C4-2B (cell line): ENCODE data around the gene ARHGAP21.
A peak's percentile ranks its signal among the peaks of the same experiment; 100 is the strongest.

Experiments
- H3K27ac ChIP-seq: fragments of 450-650 bp; 2 replicates; pipeline ENCODE4 v1.5.1; 2017
- ZFX ChIP-seq: fragments of 450-650 bp; IDR thresholded peaks from 2 replicates; pipeline ENCODE4 v1.6.1; 2017
- TF ChIP-seq, protein P1 (sequence below): fragments of 450-650 bp; conservative IDR thresholded peaks from 2 replicates; pipeline ENCODE4 v1.5.1; 2017; ENCODE audit warnings: mild to moderate bottlenecking

Gene ARHGAP21

DNA sequence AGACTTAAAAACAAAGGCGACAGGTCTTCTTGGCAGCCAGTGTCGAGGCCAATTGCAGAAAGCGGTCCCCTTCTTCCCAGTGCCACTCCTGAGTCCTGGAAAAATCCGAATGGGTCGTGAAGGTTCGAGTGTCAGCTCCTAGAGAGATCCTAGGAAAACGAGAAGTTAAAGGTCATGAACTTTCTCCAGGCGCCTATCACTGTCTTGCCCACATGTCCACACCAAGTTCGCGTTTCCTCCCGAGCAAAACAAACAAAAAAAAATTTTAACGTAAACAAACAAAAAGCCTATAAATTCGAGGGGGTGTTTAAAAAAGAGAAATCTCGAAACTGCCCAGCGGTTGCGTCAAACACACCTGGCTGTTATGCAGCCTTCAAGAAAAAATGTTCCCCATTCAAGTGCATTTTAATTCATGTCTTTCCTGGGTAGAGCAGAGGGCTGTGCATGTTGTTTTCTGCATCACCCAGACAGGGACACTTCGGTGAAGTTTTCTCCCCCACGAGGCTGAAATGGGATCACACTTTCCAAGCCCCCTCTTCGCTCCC, 1.5 kb downstream of the ARHGAP21 start:
- TF ChIP-seq ZFX = no peak
- TF ChIP-seq, protein P1, sequence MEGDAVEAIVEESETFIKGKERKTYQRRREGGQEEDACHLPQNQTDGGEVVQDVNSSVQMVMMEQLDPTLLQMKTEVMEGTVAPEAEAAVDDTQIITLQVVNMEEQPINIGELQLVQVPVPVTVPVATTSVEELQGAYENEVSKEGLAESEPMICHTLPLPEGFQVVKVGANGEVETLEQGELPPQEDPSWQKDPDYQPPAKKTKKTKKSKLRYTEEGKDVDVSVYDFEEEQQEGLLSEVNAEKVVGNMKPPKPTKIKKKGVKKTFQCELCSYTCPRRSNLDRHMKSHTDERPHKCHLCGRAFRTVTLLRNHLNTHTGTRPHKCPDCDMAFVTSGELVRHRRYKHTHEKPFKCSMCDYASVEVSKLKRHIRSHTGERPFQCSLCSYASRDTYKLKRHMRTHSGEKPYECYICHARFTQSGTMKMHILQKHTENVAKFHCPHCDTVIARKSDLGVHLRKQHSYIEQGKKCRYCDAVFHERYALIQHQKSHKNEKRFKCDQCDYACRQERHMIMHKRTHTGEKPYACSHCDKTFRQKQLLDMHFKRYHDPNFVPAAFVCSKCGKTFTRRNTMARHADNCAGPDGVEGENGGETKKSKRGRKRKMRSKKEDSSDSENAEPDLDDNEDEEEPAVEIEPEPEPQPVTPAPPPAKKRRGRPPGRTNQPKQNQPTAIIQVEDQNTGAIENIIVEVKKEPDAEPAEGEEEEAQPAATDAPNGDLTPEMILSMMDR = no peak
- H3K27ac ChIP-seq = peak overlapping the region; percentile 84

DNA sequence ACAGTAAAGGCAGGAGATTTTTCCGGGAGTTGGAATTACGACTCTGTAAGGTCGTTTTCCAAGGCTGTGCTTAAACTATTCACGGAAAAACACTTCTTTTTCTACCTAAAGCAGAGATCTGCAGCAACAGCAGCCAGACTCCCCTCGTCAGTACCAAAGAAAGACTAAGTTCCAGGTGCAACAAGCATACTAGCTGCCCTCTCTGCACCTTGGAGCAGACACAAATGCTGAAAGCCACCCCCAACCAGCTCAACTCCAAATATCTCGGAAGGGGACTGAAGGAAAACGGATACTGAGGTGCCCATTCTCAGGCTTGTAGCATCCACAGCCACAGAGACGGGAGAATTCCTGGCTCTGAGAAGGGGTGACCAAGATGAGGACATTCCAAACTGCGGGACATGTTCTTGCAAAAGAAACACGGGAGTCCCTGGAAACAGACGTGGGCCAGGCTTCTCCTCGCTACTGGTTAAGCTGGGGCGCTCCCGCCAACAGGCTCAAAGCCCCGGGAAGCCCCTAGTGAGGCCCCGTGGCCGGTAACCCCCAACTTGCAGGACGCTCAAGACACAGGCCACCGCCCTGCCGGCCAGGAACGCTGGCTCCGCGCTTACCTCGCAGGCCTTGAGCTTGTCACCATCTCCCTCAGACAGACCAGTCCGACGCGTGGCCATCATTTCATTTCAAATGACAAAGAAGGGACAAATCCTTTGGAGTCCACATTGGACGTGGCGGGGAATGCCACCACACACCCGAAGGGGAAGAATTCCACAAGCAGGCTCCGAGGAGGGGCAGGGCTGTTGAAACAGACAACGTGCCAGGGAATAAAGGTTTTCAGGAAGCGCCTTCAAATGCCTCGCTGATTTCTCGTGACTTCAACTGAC, 2.2 kb downstream of the ARHGAP21 start:
- TF ChIP-seq ZFX = no peak
- TF ChIP-seq, protein P1 = no peak
- H3K27ac ChIP-seq = peak overlapping the region; percentile 84; the same call in 1 of the 2 replicates

DNA sequence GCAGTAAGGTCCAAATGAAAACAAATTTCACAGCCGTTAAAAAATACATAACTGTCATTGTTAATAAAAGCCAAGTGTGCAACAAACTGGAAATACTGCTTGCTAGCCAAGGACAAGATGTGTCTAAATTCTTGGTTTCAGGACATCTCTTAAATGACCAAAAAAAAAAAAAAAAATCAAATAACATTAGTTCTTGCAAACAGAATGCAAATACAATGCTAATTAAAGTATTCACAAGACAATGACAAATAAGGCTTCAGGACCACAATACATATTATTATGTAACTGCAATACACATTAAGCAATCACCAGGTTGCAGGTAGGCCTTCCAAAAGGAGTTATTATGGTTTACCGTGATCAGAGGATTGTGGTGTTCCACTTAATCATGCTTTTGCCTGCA, 3.6 kb downstream of the ARHGAP21 start:
- H3K27ac ChIP-seq = no peak overlapping the region
- TF ChIP-seq, protein P1 = no peak
- TF ChIP-seq ZFX = no peak

DNA sequence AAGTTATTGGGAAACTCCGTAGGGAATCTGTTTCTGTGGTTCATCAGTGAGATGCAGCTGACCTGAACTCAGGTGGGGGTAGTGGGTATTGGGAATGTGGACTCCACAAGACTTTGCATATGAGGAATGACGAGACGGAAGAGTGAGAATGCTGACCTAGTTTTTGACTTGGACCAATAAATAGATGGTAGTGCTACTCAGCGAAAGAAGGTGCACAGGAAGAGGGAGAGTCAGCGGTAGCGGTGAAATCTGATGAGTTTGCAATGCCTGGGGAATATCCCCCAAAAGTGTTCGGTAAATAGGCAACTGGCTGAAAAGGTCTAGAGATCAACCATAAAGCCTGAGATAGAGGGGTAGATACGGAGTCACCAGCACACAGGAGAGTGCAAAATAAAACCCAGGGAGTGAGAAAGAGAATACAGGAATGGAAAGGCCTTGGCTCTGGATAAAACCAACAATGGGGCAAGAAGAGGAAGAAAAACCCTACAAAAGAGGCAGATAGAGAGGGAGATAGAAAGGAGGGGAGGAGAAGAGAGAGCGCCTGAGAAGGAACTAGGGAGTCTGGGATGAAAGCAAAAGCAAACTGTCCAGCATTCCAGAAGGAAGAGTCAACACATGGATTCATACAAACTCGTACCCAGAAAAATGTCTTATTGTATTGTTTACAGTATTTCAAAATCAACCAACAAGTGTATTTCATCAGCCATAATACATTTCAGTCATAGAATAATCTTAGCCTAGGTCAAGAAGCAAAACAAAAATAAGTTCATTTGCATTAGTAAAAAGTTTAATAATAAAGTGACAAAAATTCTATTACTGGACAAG, 5.4 kb downstream of the ARHGAP21 start:
- H3K27ac ChIP-seq = no peak overlapping the region
- TF ChIP-seq, protein P1 = no peak
- no peak for TF ChIP-seq ZFX

DNA sequence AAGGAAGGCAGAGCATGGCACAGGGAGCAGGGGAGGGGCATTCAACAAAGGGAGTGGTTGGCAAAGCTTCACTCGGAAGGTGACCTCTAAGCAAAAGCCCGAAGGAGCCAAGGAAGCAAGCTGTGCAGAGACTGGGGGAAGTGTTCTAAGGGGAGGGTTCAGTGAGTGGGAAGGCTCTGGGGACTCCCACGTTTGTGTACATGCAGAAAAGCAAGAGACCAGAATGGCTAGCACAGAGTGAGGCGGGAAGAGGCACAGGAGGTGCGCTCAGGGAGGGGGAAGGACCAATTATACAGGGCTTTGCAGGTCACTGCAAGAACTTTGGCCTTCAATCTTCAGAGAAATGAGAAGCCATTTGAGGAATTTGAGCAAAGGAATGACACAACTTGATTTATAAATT, 7.4 kb downstream of the ARHGAP21 start:
- no peak overlapping the region for H3K27ac ChIP-seq
- TF ChIP-seq ZFX = no peak
- TF ChIP-seq, protein P1 = no peak

DNA sequence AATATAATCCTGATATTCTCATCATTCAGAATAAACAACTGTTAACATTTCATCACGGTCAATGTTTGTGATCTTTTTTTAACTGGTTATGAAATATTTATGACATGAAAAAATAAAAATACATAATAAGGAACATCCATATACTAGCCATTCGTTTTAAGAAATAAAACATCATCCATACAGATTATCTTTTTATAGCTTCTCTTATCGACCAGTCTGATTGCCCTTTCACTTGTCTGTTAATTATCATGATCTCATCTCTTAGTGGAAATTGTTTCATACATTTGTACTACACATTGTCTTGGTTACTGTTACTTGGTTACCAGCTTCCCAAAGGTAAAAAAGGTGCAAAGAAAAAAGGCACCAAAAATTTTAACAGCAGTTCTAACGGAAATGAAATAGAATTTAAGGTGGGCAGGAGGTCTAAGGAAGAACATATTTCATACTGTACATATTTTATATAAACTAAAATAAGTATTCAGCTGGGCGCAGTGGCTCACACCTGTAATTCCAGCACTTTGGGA, 8.4 kb downstream of the ARHGAP21 start:
- no peak overlapping the region for H3K27ac ChIP-seq
- TF ChIP-seq ZFX = no peak
- TF ChIP-seq, protein P1 = no peak
